Neural crest cell (in vitro differentiated cells): ENCODE results near the gene ACAP2. TPM values are rescaled to one million over a fixed set of nuclear protein-coding genes. Genes with fewer than 3 reads are reported as not detected.
"Not testable (repeated sequence)": the region's sequence is repeated elsewhere in the genome, so short reads cannot be mapped to it uniquely, and the experiment has no call there.

Experiments used
- DNase-seq: peaks from one replicate; pipeline ENCODE4 v3.0.0; 2021; ENCODE audit warnings: low read depth, mixed read lengths, low spot score
- H3K27ac Mint-ChIP-seq: one replicate; pipeline ENCODE4 v1.8.0; 2021; ENCODE audit warnings: mild to moderate bottlenecking, mixed read lengths; ENCODE audit not compliant: unreplicated experiment
- H3K27me3 Mint-ChIP-seq: 2 replicates; pipeline ENCODE4 v1.8.0; 2021; ENCODE audit warnings: low read depth, mild to moderate bottlenecking, mixed read lengths
- H3K36me3 Mint-ChIP-seq: 2 replicates; pipeline ENCODE4 v1.8.0; 2021; ENCODE audit warnings: low read depth, mild to moderate bottlenecking, mixed read lengths
- H3K4me1 Mint-ChIP-seq: 2 replicates; pipeline ENCODE4 v1.8.0; 2021; ENCODE audit warnings: mixed read lengths
- H3K4me3 Mint-ChIP-seq: one replicate; pipeline ENCODE4 v1.8.0; 2021; ENCODE audit warnings: mild to moderate bottlenecking, mixed read lengths
- H3K9me3 Mint-ChIP-seq: 2 replicates; pipeline ENCODE4 v1.8.0; 2021; ENCODE audit warnings: mixed read lengths
- total RNA-seq: library from RNA; stranded (reverse); gene quantifications from 2 replicates; pipeline ENCODE4 v1.2.1, GENCODE V29; 2021
- TF ChIP-seq, protein P1 (sequence below): fragments of 200-600 bp; sonication (generic); conservative IDR thresholded peaks from 2 replicates; pipeline ENCODE4 v1.5.0; 2021; ENCODE audit warnings: antibody characterized with exemption, mild to moderate bottlenecking

ACAP2 gene
- total RNA-seq, 1 donor from 2014 or later = 35.7 TPM

DNA sequence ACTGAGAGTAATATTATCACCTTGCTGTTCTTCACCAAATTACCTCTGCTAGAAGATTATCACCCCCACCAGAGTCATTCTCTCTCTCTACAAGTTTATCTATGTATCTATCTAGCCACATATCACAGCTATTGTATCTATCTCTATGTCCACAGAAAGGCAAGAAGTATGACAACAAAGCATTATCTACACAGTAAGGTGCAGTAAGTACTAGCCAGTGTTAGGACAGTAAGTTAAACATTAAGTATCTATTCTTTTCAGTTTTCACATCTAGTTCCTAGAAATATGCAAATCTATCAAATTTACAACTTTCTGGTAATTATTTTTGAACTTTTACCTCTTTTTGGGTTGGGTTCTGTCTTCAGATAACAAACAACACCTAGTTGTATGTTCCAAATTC is 145.4 kb downstream of the ACAP2 start:
- Mint-ChIP-seq H3K4me3 (no peak overlapping the region), H3K36me3 (peaks cover 8% of the 10 kb centered on the region), H3K4me1 (no peaks in the 10 kb centered on the region), H3K9me3 (no peaks in the 10 kb centered on the region), H3K27me3 (no peaks in the 10 kb centered on the region), H3K27ac (no peak overlapping the region)
- TF ChIP-seq, protein P1, sequence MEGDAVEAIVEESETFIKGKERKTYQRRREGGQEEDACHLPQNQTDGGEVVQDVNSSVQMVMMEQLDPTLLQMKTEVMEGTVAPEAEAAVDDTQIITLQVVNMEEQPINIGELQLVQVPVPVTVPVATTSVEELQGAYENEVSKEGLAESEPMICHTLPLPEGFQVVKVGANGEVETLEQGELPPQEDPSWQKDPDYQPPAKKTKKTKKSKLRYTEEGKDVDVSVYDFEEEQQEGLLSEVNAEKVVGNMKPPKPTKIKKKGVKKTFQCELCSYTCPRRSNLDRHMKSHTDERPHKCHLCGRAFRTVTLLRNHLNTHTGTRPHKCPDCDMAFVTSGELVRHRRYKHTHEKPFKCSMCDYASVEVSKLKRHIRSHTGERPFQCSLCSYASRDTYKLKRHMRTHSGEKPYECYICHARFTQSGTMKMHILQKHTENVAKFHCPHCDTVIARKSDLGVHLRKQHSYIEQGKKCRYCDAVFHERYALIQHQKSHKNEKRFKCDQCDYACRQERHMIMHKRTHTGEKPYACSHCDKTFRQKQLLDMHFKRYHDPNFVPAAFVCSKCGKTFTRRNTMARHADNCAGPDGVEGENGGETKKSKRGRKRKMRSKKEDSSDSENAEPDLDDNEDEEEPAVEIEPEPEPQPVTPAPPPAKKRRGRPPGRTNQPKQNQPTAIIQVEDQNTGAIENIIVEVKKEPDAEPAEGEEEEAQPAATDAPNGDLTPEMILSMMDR = no peak
- no peak for DNase-seq

DNA sequence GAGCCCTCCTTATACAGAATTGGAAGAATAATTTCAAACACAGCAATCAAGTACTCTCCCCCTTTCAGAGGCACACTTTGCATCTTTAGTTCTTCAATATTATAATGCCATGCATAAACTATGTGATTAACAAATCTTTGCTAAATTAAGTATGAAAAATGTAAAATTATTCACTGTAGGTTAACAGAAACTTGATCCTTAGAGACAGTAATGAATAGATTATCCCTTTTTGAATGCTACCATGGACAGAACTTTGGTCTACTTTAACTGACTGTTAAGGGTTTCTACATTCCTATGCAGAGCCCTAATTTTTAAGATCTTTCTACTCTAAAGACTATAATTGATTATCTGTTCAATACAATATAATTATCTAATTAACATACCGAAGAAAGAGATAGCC is 146.2 kb downstream of the ACAP2 start:
- TF ChIP-seq, protein P1 = no peak
- Mint-ChIP-seq H3K4me3 (no peak overlapping the region), H3K27ac (no peak overlapping the region), H3K27me3 (no peaks in the 10 kb centered on the region), H3K36me3 (peaks cover 12% of the 10 kb centered on the region), H3K4me1 (no peaks in the 10 kb centered on the region), H3K9me3 (no peaks in the 10 kb centered on the region)
- no peak for DNase-seq

DNA sequence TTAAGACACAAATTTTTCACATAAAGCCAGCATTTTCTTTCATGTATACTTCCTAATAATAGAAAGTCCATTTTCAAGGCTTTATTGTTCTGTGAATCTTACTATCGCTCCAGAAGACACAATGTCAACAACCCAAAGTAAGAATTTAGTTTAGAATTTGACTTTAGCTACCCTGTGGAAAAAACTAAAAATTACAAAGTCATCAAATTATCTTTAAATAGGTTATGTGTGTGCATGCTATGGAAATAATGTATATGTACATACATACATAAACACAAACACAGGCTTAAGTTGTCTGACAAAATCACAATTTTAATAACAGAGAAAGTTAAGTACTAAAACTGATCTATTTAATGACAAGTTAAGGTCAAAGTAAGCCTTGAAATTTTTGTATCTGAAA is 151.7 kb downstream of the ACAP2 start:
- no peak overlapping the region for H3K27ac Mint-ChIP-seq
- peaks cover 11% of the 10 kb centered on the region for H3K36me3 Mint-ChIP-seq

DNA sequence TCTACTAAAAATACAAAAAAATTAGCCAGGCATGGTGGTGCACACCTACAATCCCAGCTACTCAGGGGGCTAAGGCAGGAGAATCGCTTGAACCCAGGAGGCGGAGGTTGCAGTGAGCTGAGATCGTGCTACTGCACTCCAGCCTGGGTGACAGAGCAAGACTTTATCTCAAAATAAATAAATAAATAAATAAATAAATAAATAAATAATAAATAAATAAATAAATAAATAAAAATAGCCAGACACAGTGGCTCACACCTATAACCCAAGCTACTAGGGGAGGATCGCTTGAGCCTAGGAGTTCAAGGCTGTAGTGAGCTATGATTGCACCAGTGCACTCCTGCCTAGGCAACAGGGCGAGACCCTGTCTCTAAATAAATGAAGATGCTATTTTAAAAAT is 152.2 kb downstream of the ACAP2 start:
- H3K27me3 Mint-ChIP-seq, DNase-seq, H3K9me3 Mint-ChIP-seq, H3K27ac Mint-ChIP-seq, H3K4me3 Mint-ChIP-seq, H3K4me1 Mint-ChIP-seq: not testable (repeated sequence)
- H3K36me3 Mint-ChIP-seq = peaks cover 11% of the 10 kb centered on the region

More for the DNA sequence above, 151.7 kb downstream of the ACAP2 start:
- Mint-ChIP-seq H3K27me3 (no peaks in the 10 kb centered on the region), H3K4me1 (no peaks in the 10 kb centered on the region), H3K9me3 (no peaks in the 10 kb centered on the region), H3K4me3 (no peak overlapping the region)
- TF ChIP-seq, protein P1 = no peak
- no peak for DNase-seq

DNA sequence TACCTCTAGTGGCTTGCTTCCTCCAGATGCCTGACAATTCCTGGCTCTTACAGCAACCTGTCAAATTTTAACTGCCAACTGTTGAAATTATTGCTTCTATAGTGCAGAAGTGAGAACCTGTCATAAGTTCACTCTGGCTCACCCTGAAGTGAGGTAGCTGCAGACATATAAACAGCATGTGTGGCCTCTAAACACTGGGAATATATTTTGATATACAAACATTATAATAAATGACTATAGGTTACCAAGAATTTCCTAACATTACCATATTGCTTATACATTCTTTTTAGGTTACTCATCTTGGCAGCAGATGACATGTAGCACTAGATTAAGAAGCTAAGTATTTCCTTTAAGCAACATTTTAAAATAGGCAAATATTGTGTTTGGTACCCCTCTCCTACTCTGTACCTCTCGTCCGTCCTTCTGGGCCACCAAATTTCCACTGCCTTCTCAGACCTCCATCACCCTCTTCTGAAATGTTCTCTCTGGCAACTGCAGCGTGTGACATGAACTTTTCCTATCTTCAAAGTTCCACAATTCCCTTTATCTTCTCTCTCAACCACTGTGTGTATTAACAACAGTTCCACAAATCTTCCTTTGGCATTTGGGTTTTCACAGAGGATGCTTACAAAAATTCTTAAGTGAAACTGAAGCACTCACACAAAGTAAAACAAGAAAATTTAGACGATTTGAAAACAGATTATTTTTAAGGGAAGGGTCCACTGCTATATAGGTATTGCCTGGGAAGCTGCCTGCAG is 156.5 kb downstream of the ACAP2 start:
- Mint-ChIP-seq H3K4me3 (no peak overlapping the region), H3K4me1 (no peaks in the 10 kb centered on the region), H3K27ac (no peak overlapping the region), H3K27me3 (no peaks in the 10 kb centered on the region), H3K36me3 (peaks cover 2% of the 10 kb centered on the region), H3K9me3 (no peaks in the 10 kb centered on the region)
- DNase-seq = no peak
- TF ChIP-seq, protein P1 = no peak

DNA sequence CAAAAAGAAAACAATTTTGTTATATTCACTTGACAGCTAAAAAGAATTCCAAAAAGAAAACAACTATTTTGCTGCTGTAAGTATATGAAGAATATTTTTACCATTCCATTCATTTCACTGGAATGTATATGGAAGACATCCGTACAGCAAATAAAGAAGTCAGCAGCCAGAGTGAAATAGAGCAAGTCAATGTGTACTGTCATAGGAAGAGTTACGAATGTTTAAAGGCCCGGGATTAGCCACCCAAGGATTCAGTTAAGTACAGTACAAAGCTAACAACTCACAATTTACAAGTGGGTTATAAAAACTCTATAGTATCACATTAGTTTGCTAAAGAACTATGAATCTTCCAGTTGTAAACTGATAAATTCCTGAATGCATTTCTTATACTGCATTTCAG is 157.4 kb downstream of the ACAP2 start:
- Mint-ChIP-seq H3K4me3 (no peak overlapping the region), H3K27ac (no peak overlapping the region), H3K4me1 (no peaks in the 10 kb centered on the region), H3K36me3 (peaks cover 2% of the 10 kb centered on the region), H3K9me3 (no peaks in the 10 kb centered on the region), H3K27me3 (no peaks in the 10 kb centered on the region)
- no peak for DNase-seq
- TF ChIP-seq, protein P1 = no peak
